Adrenal gland (tissue), 5 donors: ENCODE measurements around the gene FGFBP2.

Source experiments
- CTCF ChIP-seq, 6 experiments: fragments of 450-650 bp in 4 of 6; fragments of 200-600 bp in 2 of 6; sonication (generic) in 1 of 6; IDR thresholded peaks; 1 replicate in 5 of 6; 2 replicates in 1 of 6; pipeline versions ENCODE4 v1.5.1 to v1.8.0; 2016 to 2021; ENCODE audit warnings: antibody characterized with exemption in 6 of 6, mild to moderate bottlenecking in 2 of 6, moderate library complexity in 1 of 6
- POLR2A ChIP-seq, 2 donors: fragments of 450-650 bp; IDR thresholded peaks; one replicate each; pipeline ENCODE4 v1.6.1; 2017; ENCODE audit warnings: antibody characterized with exemption in 2 of 2, mild to moderate bottlenecking in 2 of 2, moderate library complexity in 1 of 2
- donor health status: DM: no; HTN: no; CAD: no.

- TF ChIP-seq POLR2A (IDR thresholded peaks at IDR 0.05) (no peak), CTCF (IDR thresholded peaks at IDR 0.05) (no peak)
These were observed 601 bp upstream of the FGFBP2 start for GRCh38 chr4:15963576-15963975.
